Measurements from ENCODE around the gene TSPAN9. TPM values are rescaled to one million over a fixed set of nuclear protein-coding genes. Genes with fewer than 3 reads are reported as not detected.

TSPAN9 gene
- total and polyA plus RNA-seq, 9 of the 15 experiments (the other 6 are each of a cell fraction or from before 2014, with no cell fraction given) = 0.23 to 2.1 (median 0.60) TPM; not detected in 2

DNA sequence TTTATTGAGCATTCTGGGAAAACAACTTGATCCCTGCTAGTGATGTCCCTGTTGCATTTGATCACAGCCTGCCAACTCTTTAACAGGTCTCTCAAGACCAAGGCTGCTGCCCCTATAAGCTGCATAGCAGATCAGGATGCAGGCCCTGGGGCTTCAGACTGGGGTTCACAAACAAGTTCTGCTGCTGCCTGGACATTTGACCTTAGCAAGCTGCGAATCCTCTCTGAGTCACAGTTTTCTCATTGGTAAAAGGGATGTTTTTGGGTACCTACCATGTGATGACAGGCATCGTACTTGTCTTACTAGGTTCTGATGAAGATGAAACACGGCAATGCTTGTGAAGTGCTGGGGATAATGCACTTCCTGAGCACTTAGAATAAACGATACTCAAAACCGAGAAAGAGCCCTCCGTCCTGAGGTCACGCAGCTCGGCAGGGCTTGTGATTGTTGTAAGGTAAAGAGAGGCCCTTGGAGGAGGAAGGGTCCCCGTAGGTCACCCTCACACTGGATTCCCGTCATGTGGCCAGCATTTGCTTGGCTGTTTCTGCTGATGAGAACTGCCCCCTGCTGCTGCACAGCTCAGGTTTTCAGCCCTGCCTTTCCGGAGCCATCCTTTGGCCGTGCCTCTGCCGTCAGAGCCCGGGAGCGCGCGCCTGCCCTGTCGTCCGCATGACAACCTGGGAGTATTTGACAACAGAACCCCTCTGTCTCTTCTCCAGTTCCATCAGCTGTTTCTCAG lies 39.1 kb downstream of the TSPAN9 start (continued):
- TF ChIP-seq, protein P1, sequence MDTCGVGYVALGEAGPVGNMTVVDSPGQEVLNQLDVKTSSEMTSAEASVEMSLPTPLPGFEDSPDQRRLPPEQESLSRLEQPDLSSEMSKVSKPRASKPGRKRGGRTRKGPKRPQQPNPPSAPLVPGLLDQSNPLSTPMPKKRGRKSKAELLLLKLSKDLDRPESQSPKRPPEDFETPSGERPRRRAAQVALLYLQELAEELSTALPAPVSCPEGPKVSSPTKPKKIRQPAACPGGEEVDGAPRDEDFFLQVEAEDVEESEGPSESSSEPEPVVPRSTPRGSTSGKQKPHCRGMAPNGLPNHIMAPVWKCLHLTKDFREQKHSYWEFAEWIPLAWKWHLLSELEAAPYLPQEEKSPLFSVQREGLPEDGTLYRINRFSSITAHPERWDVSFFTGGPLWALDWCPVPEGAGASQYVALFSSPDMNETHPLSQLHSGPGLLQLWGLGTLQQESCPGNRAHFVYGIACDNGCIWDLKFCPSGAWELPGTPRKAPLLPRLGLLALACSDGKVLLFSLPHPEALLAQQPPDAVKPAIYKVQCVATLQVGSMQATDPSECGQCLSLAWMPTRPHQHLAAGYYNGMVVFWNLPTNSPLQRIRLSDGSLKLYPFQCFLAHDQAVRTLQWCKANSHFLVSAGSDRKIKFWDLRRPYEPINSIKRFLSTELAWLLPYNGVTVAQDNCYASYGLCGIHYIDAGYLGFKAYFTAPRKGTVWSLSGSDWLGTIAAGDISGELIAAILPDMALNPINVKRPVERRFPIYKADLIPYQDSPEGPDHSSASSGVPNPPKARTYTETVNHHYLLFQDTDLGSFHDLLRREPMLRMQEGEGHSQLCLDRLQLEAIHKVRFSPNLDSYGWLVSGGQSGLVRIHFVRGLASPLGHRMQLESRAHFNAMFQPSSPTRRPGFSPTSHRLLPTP (IDR thresholded peaks at IDR 0.05; ENCODE audit: borderline replicate concordance, extremely low read depth, insufficient read length) = no peak

DNA sequence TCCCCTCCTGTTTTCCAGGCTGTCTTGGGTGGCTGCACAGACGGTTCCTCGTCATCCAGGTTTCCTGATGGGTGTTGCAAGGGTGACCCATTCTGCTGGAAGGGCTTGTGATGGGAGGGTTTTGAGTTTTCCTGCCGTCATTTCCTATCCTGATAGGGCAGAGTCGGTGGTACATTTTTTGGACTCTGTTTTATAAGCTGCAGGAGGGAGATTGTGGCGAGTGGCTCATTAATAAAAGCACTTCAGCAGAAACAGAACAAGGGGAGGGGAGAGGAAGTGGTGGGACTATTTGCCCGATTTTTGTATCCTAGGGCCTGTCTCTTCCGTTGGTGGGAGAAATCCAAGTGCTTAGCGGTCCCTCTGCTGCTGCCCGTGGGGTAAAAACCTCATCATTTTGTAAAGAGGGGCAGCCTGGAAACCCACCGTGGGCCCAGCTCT lies 40.0 kb downstream of the TSPAN9 start:
- Histone ChIP-seq H3K4me3 (no peak overlapping the region), H3K9me3 (replicated peaks; ENCODE audit: control insufficient read depth, insufficient read depth, low read depth, low read length) (no peaks in the 10 kb centered on the region), H2AFZ (ENCODE audit: low read depth, low read length) (no peak overlapping the region), H3K4me1 (replicated peaks in 1 of 2; ENCODE audit: control insufficient read depth in 2 of 2, insufficient read depth in 2 of 2, low read length in 2 of 2) (no peaks in the 10 kb centered on the region), H3K4me2 (ENCODE audit: insufficient read depth, low read length) (no peak overlapping the region), H3K27me3 (ENCODE audit: control insufficient read depth in 2 of 2, insufficient read depth in 2 of 2, low read length in 2 of 2) (peaks cover 5 to 42% of the 10 kb centered on the region in 2 experiments), H3K9me1 (ENCODE audit: control insufficient read depth, insufficient read depth, low read length) (no peaks in the 10 kb centered on the region), H3K27ac (ENCODE audit: extremely low read depth, low read depth, low read length) (no peak overlapping the region), H3K79me2 (ENCODE audit: control insufficient read depth, insufficient read depth, low read length) (no peaks in the 10 kb centered on the region), H4K20me1 (replicated peaks; ENCODE audit: control insufficient read depth, insufficient read depth, low read length) (peaks cover 6% of the 10 kb centered on the region; the same call in 1 of the 2 replicates), H3K36me3 (ENCODE audit: control insufficient read depth, insufficient read depth, low read length) (no peaks in the 10 kb centered on the region), H3K9ac (ENCODE audit: insufficient read depth in 1 of 2, low read depth in 2 of 2, low read length in 2 of 2) (no peak overlapping the region)
- no TSS peak for BruUV-seq (replicated peaks)
- POLR2A ChIA-PET = no interaction called here
- 3% methylated on average over 9 of the region's 10 CpGs for WGBS (ENCODE audit: insufficient coverage, low coverage, missing lambda C conversion rate)
- in situ Hi-C loops (cut with MboI) (no loop called here), intact Hi-C loops (cut with micrococcal nuclease) (no loop called here)
- FAIRE-seq (no peak), ATAC-seq (no peak), DNase-seq (ENCODE audit: extremely low read depth in 1 of 4, low spot score in 3 of 4) (no peak)
- CTCF ChIA-PET (ENCODE audit: low intra/inter-chr PET ratio) = no interaction called here
- TF ChIP-seq, protein P2, sequence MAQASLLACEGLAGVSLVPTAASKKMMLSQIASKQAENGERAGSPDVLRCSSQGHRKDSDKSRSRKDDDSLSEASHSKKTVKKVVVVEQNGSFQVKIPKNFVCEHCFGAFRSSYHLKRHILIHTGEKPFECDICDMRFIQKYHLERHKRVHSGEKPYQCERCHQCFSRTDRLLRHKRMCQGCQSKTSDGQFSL (CRISPR knock-in tag; IDR thresholded peaks at IDR 0.05) = no peak
- TF ChIP-seq, protein P2 (tag; IDR thresholded peaks at IDR 0.05) = no peak
- no peak for TF ChIP-seq HDAC1 (IDR thresholded peaks at IDR 0.05)
- TF ChIP-seq SLC30A9 (CRISPR knock-in tag; IDR thresholded peaks at IDR 0.05) = no peak
- TF ChIP-seq, protein P3, sequence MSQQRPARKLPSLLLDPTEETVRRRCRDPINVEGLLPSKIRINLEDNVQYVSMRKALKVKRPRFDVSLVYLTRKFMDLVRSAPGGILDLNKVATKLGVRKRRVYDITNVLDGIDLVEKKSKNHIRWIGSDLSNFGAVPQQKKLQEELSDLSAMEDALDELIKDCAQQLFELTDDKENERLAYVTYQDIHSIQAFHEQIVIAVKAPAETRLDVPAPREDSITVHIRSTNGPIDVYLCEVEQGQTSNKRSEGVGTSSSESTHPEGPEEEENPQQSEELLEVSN (IDR thresholded peaks at IDR 0.05; ENCODE audit: borderline replicate concordance in 1 of 2, extremely low read depth in 1 of 2, insufficient read depth in 1 of 2, insufficient read length in 1 of 2, low read depth in 1 of 2, low read length in 1 of 2, poor library complexity in 1 of 2, severe bottlenecking in 1 of 2) = no peak
- TF ChIP-seq ZNF384 (IDR thresholded peaks at IDR 0.05; ENCODE audit: low read depth, low read length) = no peak
- TF ChIP-seq SUPT5H (IDR thresholded peaks at IDR 0.05) = no peak
- TF ChIP-seq ZC3H11A (IDR thresholded peaks at IDR 0.05; ENCODE audit: low read depth, low read length) = no peak
- no peak for TF ChIP-seq MEF2A (IDR thresholded peaks at IDR 0.05; ENCODE audit: control insufficient read depth, low read depth, low read length)
- TF ChIP-seq ZNF217 (CRISPR knock-in tag; IDR thresholded peaks at IDR 0.05) = no peak
- TF ChIP-seq MYBL2 (IDR thresholded peaks at IDR 0.05; ENCODE audit: low read depth) = no peak
- TF ChIP-seq MYBL2 (CRISPR knock-in tag; IDR thresholded peaks at IDR 0.05; ENCODE audit: borderline replicate concordance) = no peak
- TF ChIP-seq POLR2B (IDR thresholded peaks at IDR 0.05; ENCODE audit: low read depth, partially characterized antibody) = no peak

Data from K562 (cell line).